Right atrium auricular region (tissue), 2 donors: Measurements from ENCODE around the gene EPHA7. TPM values are rescaled to one million over a fixed set of nuclear protein-coding genes. Genes with fewer than 3 reads are reported as not detected.

Experiments used
- DNase-seq: peaks from one replicate; pipeline ENCODE4 v3.0.0-alpha.2; 2019; ENCODE audit warnings: low spot score
- H3K27ac ChIP-seq, 2 donors: fragments of 200-600 bp; sonication (generic); 1 replicate in 1 of 2; 2 replicates in 1 of 2; pipeline ENCODE4 v1.5.1; 2016 to 2019
- H3K27me3 ChIP-seq, 2 donors: fragments of 200-600 bp; sonication (generic); one replicate each; pipeline versions ENCODE4 v1.5.1 to v1.6.0; 2017 to 2019
- H3K36me3 ChIP-seq: fragments of 200-600 bp; sonication (generic); one replicate; pipeline ENCODE4 v1.5.1; 2016
- H3K4me1 ChIP-seq, 2 donors: fragments of 200-600 bp; sonication (generic); one replicate each; pipeline versions ENCODE4 v1.5.1 to v1.6.0; 2017 to 2019
- H3K4me3 ChIP-seq, 2 donors: fragments of 200-600 bp; sonication (generic); 1 replicate in 1 of 2; 2 replicates in 1 of 2; pipeline ENCODE4 v1.5.1; 2017 to 2019; ENCODE audit warnings: mild to moderate bottlenecking in 1 of 2, moderate library complexity in 1 of 2
- H3K9me3 ChIP-seq, 2 donors: fragments of 200-600 bp; sonication (generic); one replicate each; pipeline ENCODE4 v1.5.1; 2019
- total RNA-seq, 2 donors: library from RNA; depleted of rRNA; stranded (reverse); fragments of >200 nt; gene quantifications; one replicate each; pipeline ENCODE4 v1.1.0, GENCODE V29; 2016
- TF ChIP-seq, protein P1 (sequence below), 2 donors: fragments of 200-600 bp; sonication (generic); IDR thresholded peaks; one replicate each; pipeline ENCODE4 v1.5.1; 2019; ENCODE audit warnings: antibody characterized with exemption in 2 of 2

Gene EPHA7
- total RNA-seq, 2 donors from 2014 or later, result 8.4 to 8.8 TPM

DNA sequence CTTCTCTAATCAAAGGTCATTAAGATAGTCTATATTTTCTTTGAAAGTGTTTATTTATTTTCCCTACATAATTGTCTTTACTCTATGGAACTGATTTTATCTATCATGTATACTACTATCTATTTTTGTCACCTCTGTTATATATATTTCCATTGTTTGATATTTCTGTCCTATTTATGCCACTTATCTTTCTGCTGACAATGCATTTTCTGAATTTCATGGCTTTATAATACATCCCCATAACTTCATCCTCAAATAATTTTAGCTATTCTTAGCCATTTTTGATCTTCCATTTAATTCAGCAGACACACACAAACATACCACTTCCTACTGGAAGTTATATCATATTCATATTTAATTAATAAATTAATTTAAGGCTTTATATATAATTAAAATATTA, 123.7 kb downstream of the EPHA7 start:
- Histone ChIP-seq H3K4me1 (no peaks in the 10 kb centered on the region), H3K27ac (no peak overlapping the region), H3K4me3 (no peak overlapping the region), H3K9me3 (no peaks in the 10 kb centered on the region), H3K27me3 (no peaks in the 10 kb centered on the region), H3K36me3 (no peaks in the 10 kb centered on the region)
- no peak for DNase-seq
- TF ChIP-seq, protein P1, sequence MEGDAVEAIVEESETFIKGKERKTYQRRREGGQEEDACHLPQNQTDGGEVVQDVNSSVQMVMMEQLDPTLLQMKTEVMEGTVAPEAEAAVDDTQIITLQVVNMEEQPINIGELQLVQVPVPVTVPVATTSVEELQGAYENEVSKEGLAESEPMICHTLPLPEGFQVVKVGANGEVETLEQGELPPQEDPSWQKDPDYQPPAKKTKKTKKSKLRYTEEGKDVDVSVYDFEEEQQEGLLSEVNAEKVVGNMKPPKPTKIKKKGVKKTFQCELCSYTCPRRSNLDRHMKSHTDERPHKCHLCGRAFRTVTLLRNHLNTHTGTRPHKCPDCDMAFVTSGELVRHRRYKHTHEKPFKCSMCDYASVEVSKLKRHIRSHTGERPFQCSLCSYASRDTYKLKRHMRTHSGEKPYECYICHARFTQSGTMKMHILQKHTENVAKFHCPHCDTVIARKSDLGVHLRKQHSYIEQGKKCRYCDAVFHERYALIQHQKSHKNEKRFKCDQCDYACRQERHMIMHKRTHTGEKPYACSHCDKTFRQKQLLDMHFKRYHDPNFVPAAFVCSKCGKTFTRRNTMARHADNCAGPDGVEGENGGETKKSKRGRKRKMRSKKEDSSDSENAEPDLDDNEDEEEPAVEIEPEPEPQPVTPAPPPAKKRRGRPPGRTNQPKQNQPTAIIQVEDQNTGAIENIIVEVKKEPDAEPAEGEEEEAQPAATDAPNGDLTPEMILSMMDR (IDR thresholded peaks at IDR 0.05), result no peak

DNA sequence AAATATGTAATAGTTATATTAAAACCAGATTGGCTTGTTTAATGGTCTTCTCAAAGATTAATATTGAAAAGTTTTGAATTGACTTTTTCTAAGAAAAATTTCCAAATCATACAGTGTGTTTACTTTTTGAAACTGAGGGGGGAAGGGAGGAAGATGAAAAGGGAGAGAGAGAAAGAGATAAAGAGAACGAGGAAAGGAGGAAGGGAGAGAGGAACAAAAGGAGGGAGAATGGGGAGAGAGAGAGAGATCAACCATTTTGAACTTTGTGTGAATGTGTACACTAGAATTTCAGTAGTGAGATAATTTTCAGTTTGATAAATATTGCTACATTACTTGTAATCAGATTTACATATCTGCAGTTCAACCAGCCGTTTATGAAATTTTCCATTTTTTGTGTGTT, 124.5 kb downstream of the EPHA7 start:
- DNase-seq, result no peak
- TF ChIP-seq, protein P1 (IDR thresholded peaks at IDR 0.05), result no peak
- H3K27ac ChIP-seq, result no peak overlapping the region
- no peaks in the 10 kb centered on the region for H3K4me1 ChIP-seq
- H3K4me3 ChIP-seq, result no peak overlapping the region
- no peaks in the 10 kb centered on the region for H3K27me3 ChIP-seq
- H3K9me3 ChIP-seq, result no peaks in the 10 kb centered on the region
- no peaks in the 10 kb centered on the region for H3K36me3 ChIP-seq

DNA sequence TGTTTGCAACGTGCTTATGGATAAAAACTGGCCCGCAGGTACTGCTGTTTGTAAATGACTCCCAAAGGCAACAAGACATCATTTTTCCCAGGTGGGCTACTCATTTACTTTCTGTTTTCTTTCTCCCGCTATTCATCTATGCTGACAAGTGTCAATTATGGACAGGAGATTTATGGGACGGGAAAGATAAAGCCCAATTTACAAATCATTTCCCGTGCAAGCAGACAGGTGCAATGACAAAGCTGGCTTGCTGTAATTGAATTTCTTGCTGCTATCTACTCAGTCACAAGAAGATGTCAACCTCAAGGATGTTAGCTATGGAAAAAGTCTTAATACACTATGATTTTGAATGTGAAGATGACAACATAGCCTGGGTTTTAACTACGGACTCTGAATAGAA, 125.5 kb downstream of the EPHA7 start:
- no peaks in the 10 kb centered on the region for H3K27me3 ChIP-seq
- TF ChIP-seq, protein P1 (IDR thresholded peaks at IDR 0.05), result no peak
- H3K4me3 ChIP-seq, result no peak overlapping the region
- no peaks in the 10 kb centered on the region for H3K36me3 ChIP-seq
- H3K9me3 ChIP-seq, result no peaks in the 10 kb centered on the region
- H3K4me1 ChIP-seq, result no peaks in the 10 kb centered on the region
- H3K27ac ChIP-seq, result no peak overlapping the region
- no peak for DNase-seq

DNA sequence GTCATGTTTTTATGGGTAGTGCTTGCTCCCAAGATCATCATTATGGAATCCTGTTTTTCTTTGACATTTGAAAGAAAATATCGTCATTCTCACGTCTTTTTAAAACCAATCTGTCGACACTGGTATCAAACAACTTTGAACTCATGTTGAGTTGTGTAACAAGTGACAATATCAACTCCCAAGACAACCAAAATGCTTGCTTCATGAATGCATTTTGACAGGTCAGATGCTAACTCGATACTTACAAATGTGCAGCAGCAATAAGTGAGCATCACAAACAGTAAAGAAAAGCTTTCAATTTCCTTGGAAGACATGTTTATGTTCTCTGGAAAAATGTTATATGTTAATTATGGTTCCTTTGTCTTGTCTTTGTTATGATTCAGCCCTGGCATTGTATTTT, 125.9 kb downstream of the EPHA7 start:
- no peak for DNase-seq
- Histone ChIP-seq H3K27ac (no peak overlapping the region), H3K4me3 (no peak overlapping the region), H3K27me3 (no peaks in the 10 kb centered on the region), H3K9me3 (no peaks in the 10 kb centered on the region), H3K36me3 (no peaks in the 10 kb centered on the region), H3K4me1 (no peaks in the 10 kb centered on the region)
- TF ChIP-seq, protein P1 (IDR thresholded peaks at IDR 0.05), result no peak

DNA sequence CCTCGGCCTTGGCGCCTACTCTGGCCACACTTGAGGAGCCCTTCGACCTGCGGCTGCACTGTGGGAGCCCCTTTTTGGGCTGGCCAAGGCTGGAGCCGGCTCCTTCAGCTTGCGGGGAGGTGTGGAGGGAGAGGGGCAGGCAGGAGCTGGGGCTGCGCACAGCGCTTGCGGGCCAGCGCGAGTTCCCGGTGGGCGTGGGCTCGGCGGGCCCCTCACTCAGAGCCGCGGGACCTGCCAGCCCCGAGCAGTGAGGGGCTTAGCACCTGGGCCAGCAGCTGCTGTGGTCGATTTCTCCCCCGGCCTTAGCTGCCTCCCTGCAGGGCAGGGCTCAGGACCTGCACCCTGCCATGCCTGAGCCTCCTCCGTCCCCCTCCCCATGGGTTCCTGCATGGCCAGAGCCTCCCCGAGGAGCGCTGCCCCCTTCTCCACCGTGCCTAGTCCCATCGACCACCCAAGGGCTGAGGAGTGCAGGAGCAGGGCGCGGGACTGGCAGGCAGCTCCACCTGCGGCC, 136.8 kb downstream of the EPHA7 start:
- H3K27me3 ChIP-seq, result no peaks in the 10 kb centered on the region
- no peak overlapping the region for H3K27ac ChIP-seq
- no peaks in the 10 kb centered on the region for H3K36me3 ChIP-seq
- no peaks in the 10 kb centered on the region for H3K4me1 ChIP-seq
- no peak overlapping the region for H3K4me3 ChIP-seq
- TF ChIP-seq, protein P1 (IDR thresholded peaks at IDR 0.05), result no peak
- H3K9me3 ChIP-seq, result no peaks in the 10 kb centered on the region
- DNase-seq, result no peak

DNA sequence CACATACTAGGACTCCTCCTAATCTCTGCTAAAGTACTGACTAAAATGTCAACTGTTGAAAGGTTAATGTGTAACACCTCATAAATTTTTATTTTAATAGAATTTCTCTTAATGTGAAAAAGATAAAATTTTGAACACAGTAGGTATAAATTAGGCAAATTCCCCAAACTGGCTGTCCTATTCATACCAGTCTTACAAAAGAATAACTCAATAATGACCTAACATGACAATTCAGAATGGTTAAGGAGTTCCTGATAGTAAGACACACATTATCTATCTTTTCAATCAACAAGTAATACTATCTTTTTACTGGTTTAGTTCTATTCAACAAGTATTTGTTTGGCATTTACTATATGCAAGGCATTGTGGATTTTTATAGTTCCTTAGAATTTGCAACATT, 141.1 kb downstream of the EPHA7 start:
- Histone ChIP-seq H3K36me3 (no peaks in the 10 kb centered on the region), H3K27ac (no peak overlapping the region), H3K4me3 (no peak overlapping the region), H3K4me1 (no peaks in the 10 kb centered on the region), H3K9me3 (no peaks in the 10 kb centered on the region), H3K27me3 (no peaks in the 10 kb centered on the region)
- TF ChIP-seq, protein P1 (IDR thresholded peaks at IDR 0.05), result no peak
- no peak for DNase-seq
